C4-2B (cell line): ENCODE data around the gene DPCD.

Experiments used
- H3K27ac ChIP-seq: fragments of 450-650 bp; 2 replicates; pipeline ENCODE4 v1.5.1; 2017
- CTCF ChIP-seq: fragments of 450-650 bp; conservative IDR thresholded peaks from 2 replicates; pipeline ENCODE4 v1.5.1; 2017; ENCODE audit warnings: mild to moderate bottlenecking
- ZFX ChIP-seq: fragments of 450-650 bp; IDR thresholded peaks from 2 replicates; pipeline ENCODE4 v1.6.1; 2017

The DPCD gene

GRCh38 chr10:101568054-101568745, 19.9 kb upstream of the DPCD start:
- TF ChIP-seq CTCF, result no peak
- TF ChIP-seq ZFX, result no peak
- no peak overlapping the region for H3K27ac ChIP-seq

GRCh38 chr10:101569323-101569621, 18.8 kb upstream of the DPCD start:
- H3K27ac ChIP-seq, result no peak overlapping the region
- TF ChIP-seq ZFX, result no peak
- TF ChIP-seq CTCF, result no peak

- TF ChIP-seq ZFX (no peak), CTCF (peak; percentile 94)
- no peak overlapping the region; the same call in 1 of the 2 replicates for H3K27ac ChIP-seq
Measured at GRCh38 chr10:101569622-101570427, 18.3 kb upstream of the DPCD start.

- TF ChIP-seq CTCF, result no peak; the same call in 1 of the 2 replicates
- no peak for TF ChIP-seq ZFX
- H3K27ac ChIP-seq, result no peak overlapping the region; the same call in 1 of the 2 replicates
Measured at GRCh38 chr10:101570428-101571270, 17.5 kb upstream of the DPCD start.

GRCh38 chr10:101571271-101571925, 16.7 kb upstream of the DPCD start:
- no peak for TF ChIP-seq CTCF
- no peak for TF ChIP-seq ZFX
- no peak overlapping the region for H3K27ac ChIP-seq

GRCh38 chr10:101572126-101572525, 16.0 kb upstream of the DPCD start:
- TF ChIP-seq CTCF (no peak), ZFX (no peak)

More at GRCh38 chr10:101572126-101572525, 16.0 kb upstream of the DPCD start:
- no peak overlapping the region for H3K27ac ChIP-seq
